Transverse colon (tissue), 4 donors: ENCODE data around the gene PKIG. TPM values are rescaled to one million over a fixed set of nuclear protein-coding genes. Genes with fewer than 3 reads are reported as not detected.
A peak's percentile ranks its signal among the peaks of the same experiment; 100 is the strongest.

ENCODE experiments used
- DNase-seq: peaks from one replicate; pipeline ENCODE4 v3.0.0-alpha.2; 2019
- H3K27ac ChIP-seq, 4 donors: fragments of 200-600 bp; sonication (generic); 2 replicates each; pipeline ENCODE4 v1.5.1; 2016 to 2018; ENCODE audit warnings: inconsistent platforms in 4 of 4
- H3K27me3 ChIP-seq: fragments of 200-600 bp; sonication (generic); 2 replicates; pipeline ENCODE4 v1.5.1; 2017; ENCODE audit warnings: inconsistent platforms
- H3K36me3 ChIP-seq, 4 donors: fragments of 200-600 bp; sonication (generic); 2 replicates each; pipeline ENCODE4 v1.5.1; 2017 to 2019; ENCODE audit warnings: inconsistent platforms in 4 of 4
- H3K4me1 ChIP-seq, 4 donors: fragments of 200-600 bp; sonication (generic); 2 replicates each; pipeline ENCODE4 v1.5.1; 2017 to 2020; ENCODE audit warnings: inconsistent platforms in 4 of 4
- H3K4me3 ChIP-seq, 4 donors: fragments of 200-600 bp; sonication (generic); 1 replicate in 1 of 4; 2 replicates in 3 of 4; pipeline versions ENCODE4 v1.5.1 to v1.6.1; 2017 to 2019; ENCODE audit warnings: inconsistent platforms in 4 of 4
- H3K9me3 ChIP-seq, 2 donors: fragments of 200-600 bp; sonication (generic); 2 replicates each; pipeline ENCODE4 v1.5.1; 2017 to 2019; ENCODE audit warnings: inconsistent platforms in 2 of 2
- EP300 ChIP-seq: sonication (generic); formaldehyde crosslinking; IDR thresholded peaks from one replicate; pipeline ENCODE4 v1.6.1; 2017; ENCODE audit warnings: antibody characterized with exemption, low read depth
- POLR2A ChIP-seq: fragments of 450-650 bp; IDR thresholded peaks from one replicate; pipeline ENCODE4 v1.6.1; 2016; ENCODE audit warnings: antibody characterized with exemption, mild to moderate bottlenecking, moderate library complexity
- POLR2AphosphoS5 ChIP-seq, 3 donors: sonication (generic); formaldehyde crosslinking; IDR thresholded peaks; one replicate each; pipeline ENCODE4 v1.6.1; 2016; ENCODE audit warnings: antibody characterized with exemption in 3 of 3
- WGBS, 2 donors: methylation state at CpG; one replicate each; pipeline ENCODE4 v1.1.5; 2018; ENCODE audit warnings: low coverage in 1 of 2; 5-methylcytosine and 5-hydroxymethylcytosine counted together
- in situ Hi-C, 4 donors: fragments of 200-750 bp; cut with MboI; loops; one replicate each; pipeline versions ENCODE4 v1.15.0 to v1.15.1; 2017; ENCODE audit warnings: low sequenced_read_pairs in 3 of 4, low pct_ligation_motif_present in 1 of 4, low pct_unique_long_range_greater_than_20kb in 1 of 4
- intact Hi-C: fragments of 100-400 bp; cut with DNase I; formaldehyde crosslinking; loops from one replicate; pipeline ENCODE4 v1.15.1; 2023; ENCODE audit warnings: low total_unique reads
- total RNA-seq, 4 donors: library from RNA; depleted of rRNA; stranded (reverse); fragments of >200 nt; gene quantifications; one replicate each; pipeline ENCODE4 v1.1.0, GENCODE V29; 2016
- TF ChIP-seq, protein P1 (sequence below), 5 experiments: fragments of 200-600 bp in 3 of 5; fragments of 450-650 bp in 2 of 5; sonication (generic) in 3 of 5; IDR thresholded peaks; 1 replicate in 2 of 5; 2 replicates in 3 of 5; pipeline ENCODE4 v1.5.1; 2016 to 2017; ENCODE audit warnings: antibody characterized with exemption in 5 of 5, inconsistent platforms in 3 of 5, mild to moderate bottlenecking in 2 of 5, moderate library complexity in 1 of 5

PKIG gene
- total RNA-seq, 4 donors from 2014 or later, result 40.8 to 106 (median 80.4) TPM

DNA sequence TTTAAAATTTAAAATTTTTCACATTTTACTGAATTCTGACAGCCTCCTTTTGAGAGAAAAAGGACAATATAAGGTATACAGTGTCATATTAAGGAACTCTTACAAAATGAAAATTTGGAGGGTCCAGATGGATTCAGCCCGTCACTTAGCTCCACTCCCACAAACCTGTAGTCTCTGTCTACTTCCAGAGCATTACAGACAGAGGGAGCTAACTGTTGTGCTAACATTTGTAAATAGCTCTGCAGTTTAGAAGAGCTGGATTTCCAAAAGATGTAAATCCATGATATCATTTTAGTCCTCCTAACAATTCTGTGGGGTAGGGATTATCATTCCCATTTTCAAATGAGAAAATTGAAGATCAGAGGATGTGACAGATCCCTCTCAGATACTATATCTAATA is 44.4 kb upstream of the PKIG start:
- Histone ChIP-seq H3K27ac (peak overlapping the region in 2 of 4 donors; percentile 3 to 83), H3K4me1 (peaks cover 7 to 66% (median 41%) of the 10 kb centered on the region in 4 donors), H3K27me3 (no peaks in the 10 kb centered on the region), H3K4me3 (no peak overlapping the region), H3K9me3 (no peaks in the 10 kb centered on the region), H3K36me3 (no peaks in the 10 kb centered on the region)
- WGBS, 2 donors, result 33 to 81% methylated on average over 1 of the region's 1 CpG
- intact Hi-C loops, result no loop called here
- TF ChIP-seq, protein P1, sequence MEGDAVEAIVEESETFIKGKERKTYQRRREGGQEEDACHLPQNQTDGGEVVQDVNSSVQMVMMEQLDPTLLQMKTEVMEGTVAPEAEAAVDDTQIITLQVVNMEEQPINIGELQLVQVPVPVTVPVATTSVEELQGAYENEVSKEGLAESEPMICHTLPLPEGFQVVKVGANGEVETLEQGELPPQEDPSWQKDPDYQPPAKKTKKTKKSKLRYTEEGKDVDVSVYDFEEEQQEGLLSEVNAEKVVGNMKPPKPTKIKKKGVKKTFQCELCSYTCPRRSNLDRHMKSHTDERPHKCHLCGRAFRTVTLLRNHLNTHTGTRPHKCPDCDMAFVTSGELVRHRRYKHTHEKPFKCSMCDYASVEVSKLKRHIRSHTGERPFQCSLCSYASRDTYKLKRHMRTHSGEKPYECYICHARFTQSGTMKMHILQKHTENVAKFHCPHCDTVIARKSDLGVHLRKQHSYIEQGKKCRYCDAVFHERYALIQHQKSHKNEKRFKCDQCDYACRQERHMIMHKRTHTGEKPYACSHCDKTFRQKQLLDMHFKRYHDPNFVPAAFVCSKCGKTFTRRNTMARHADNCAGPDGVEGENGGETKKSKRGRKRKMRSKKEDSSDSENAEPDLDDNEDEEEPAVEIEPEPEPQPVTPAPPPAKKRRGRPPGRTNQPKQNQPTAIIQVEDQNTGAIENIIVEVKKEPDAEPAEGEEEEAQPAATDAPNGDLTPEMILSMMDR (IDR thresholded peaks at IDR 0.05), result peak in 2 of 5 experiments; percentile 9 to 10
- TF ChIP-seq EP300, result no peak
- no peak for DNase-seq
- in situ Hi-C loops, result loop anchor here in 2 of 4 donors (10.0 kb wide), 1 partner anchor 67 kb away; no protein-coding TSS in a partner anchor

DNA sequence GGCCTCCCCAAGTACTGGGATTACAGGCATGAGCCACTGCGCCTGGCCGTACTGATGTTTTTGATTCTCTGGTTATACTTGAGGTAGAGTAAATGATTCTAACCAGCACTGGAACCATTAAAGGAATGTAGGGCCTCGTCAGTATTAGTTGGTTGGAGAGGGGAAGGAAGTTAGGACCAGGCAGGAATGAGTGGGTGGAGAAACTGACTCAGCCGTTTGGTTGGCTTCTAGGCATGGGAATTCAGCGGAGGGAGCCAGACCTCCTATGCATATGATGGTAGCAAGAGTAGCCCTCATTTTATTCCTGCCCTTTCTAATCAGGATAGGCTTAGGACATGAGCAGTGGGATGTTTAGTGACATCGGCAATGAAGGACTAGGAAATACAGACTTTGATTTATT is 41.5 kb upstream of the PKIG start:
- intact Hi-C loops, result no loop called here
- DNase-seq, result no peak
- H3K36me3 ChIP-seq, result no peaks in the 10 kb centered on the region
- no peaks in the 10 kb centered on the region for H3K27me3 ChIP-seq
- WGBS, 2 donors, result 72 to 100% methylated on average over 1 to 6 of the region's 6 CpGs
- H3K9me3 ChIP-seq, result no peaks in the 10 kb centered on the region
- peaks cover 4 to 60% (median 21%) of the 10 kb centered on the region in 4 donors for H3K4me1 ChIP-seq
- TF ChIP-seq POLR2A (no peak), EP300 (no peak), POLR2AphosphoS5 (IDR thresholded peaks at IDR 0.05) (no peak)
- TF ChIP-seq, protein P1 (IDR thresholded peaks at IDR 0.05), result no peak
- in situ Hi-C loops, result no loop called here
- H3K4me3 ChIP-seq, result no peak overlapping the region
- peak overlapping the region in 2 of 4 donors; percentile 62 to 67 for H3K27ac ChIP-seq

DNA sequence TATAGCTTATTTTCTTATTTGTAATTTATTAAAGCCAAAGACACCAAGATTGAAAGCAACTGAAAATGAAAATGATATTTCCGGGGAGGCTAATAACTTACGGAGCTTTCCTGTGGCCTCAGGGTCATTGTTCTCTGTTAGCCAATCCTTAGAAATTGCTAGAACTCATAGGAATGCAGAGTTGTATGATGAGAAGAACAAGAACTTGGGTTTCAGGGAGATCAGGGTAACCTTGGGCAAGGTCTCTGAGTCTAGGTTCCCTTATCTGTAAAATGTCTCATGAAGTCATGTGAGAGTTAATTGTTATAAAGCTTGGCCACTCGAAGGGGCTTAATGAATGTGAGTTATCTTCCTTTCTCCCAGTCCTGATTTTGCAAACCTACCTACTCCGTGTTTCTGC is 40.4 kb upstream of the PKIG start:
- DNase-seq, result no peak
- intact Hi-C loops, result no loop called here
- 63 to 65% methylated on average over 4 of the region's 4 CpGs for WGBS, 2 donors
- Histone ChIP-seq H3K27me3 (no peaks in the 10 kb centered on the region), H3K4me1 (peaks cover 0 to 48% (median 17%) of the 10 kb centered on the region in 4 donors), H3K4me3 (no peak overlapping the region), H3K36me3 (no peaks in the 10 kb centered on the region), H3K27ac (peak overlapping the region; percentile 26 to 67 (median 49)), H3K9me3 (no peaks in the 10 kb centered on the region)
- TF ChIP-seq POLR2A (no peak), EP300 (no peak), POLR2AphosphoS5 (IDR thresholded peaks at IDR 0.05) (no peak)
- TF ChIP-seq, protein P1 (IDR thresholded peaks at IDR 0.05), result no peak
- in situ Hi-C loops, result no loop called here

DNA sequence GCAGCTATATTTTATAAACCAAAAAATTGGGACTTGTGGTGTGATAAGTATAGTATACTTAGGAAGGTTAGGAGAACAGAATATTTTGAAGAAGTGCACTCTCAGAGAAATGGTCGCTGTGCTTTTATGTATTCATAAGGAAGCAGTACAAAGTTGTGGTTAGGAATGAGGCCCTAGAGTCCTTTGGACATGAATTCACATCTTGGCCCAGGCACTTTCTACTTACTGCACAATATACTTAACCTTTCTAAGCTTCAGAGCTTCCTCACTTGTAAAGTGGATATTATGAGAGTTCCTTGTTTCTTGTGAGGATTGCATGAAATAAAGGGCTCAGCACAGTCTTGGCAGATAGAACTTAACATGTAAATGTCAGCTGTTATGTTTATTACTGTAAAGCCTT is 39.5 kb upstream of the PKIG start:
- no peaks in the 10 kb centered on the region for H3K36me3 ChIP-seq
- intact Hi-C loops, result no loop called here
- no peak overlapping the region for H3K4me3 ChIP-seq
- peak overlapping the region; percentile 26 to 67 (median 49) for H3K27ac ChIP-seq
- TF ChIP-seq POLR2AphosphoS5 (IDR thresholded peaks at IDR 0.05), result no peak
- TF ChIP-seq, protein P1 (IDR thresholded peaks at IDR 0.05), result no peak
- no peaks in the 10 kb centered on the region for H3K27me3 ChIP-seq
- no peaks in the 10 kb centered on the region for H3K9me3 ChIP-seq
- peaks cover 0 to 44% (median 16%) of the 10 kb centered on the region in 4 donors for H3K4me1 ChIP-seq
- 38% methylated on average over 1 of the region's 1 CpG; no CpG with 5 or more reads in 1 of the 2 donors for WGBS, 2 donors
- in situ Hi-C loops, result no loop called here
- no peak for DNase-seq
